Smooth muscle cell (in vitro differentiated cells): ENCODE measurements around the gene EEF2K. TPM values are rescaled to one million over a fixed set of nuclear protein-coding genes. Genes with fewer than 3 reads are reported as not detected.

Experiments used
- DNase-seq: peaks from one replicate; lab custom pipeline; 2025; ENCODE audit not compliant: unreplicated experiment; lab: John Stamatoyannopoulos, UW
- H2AFZ ChIP-seq: fragments of 200-600 bp; sonication (generic); 2 replicates; pipeline ENCODE4 v1.6.0; 2016; ENCODE audit warnings: antibody characterized with exemption, low read depth, mild to moderate bottlenecking
- H3F3A ChIP-seq: fragments of 200-600 bp; sonication (generic); 2 replicates; pipeline ENCODE4 v1.6.0; 2017; ENCODE audit warnings: antibody characterized with exemption, low read depth
- H3K27ac ChIP-seq: fragments of 200-600 bp; sonication (generic); 2 replicates; pipeline ENCODE4 v1.5.1; 2016; ENCODE audit warnings: low read depth, mild to moderate bottlenecking
- H3K27me3 ChIP-seq: fragments of 200-600 bp; sonication (generic); 2 replicates; pipeline ENCODE4 v1.6.1; 2016; ENCODE audit warnings: low read depth, mild to moderate bottlenecking
- H3K36me3 ChIP-seq: fragments of 200-600 bp; sonication (generic); 2 replicates; pipeline ENCODE4 v1.5.1; 2016; ENCODE audit warnings: low read depth
- H3K4me1 ChIP-seq: fragments of 200-600 bp; sonication (generic); 2 replicates; pipeline ENCODE4 v1.5.1; 2016; ENCODE audit warnings: low read depth
- H3K4me2 ChIP-seq: fragments of 200-600 bp; sonication (generic); 2 replicates; pipeline ENCODE4 v1.6.0; 2016; ENCODE audit warnings: mild to moderate bottlenecking
- H3K4me3 ChIP-seq: fragments of 200-600 bp; sonication (generic); 2 replicates; pipeline ENCODE4 v1.5.1; 2016; ENCODE audit warnings: mild to moderate bottlenecking
- H3K79me2 ChIP-seq: fragments of 200-600 bp; sonication (generic); 2 replicates; pipeline ENCODE4 v1.6.0; 2016; ENCODE audit warnings: low read depth, mild to moderate bottlenecking
- H3K9ac ChIP-seq: fragments of 200-600 bp; sonication (generic); 2 replicates; pipeline ENCODE4 v1.6.0; 2016; ENCODE audit warnings: low read depth
- H3K9me3 ChIP-seq: fragments of 200-600 bp; sonication (generic); replicated peaks from 2 replicates; pipeline ENCODE4 v1.5.1; 2016; ENCODE audit warnings: low read depth
- H4K20me1 ChIP-seq: fragments of 200-600 bp; sonication (generic); 2 replicates; pipeline ENCODE4 v1.6.0; 2016; ENCODE audit warnings: low read depth
- WGBS: methylation state at CpG from one replicate; pipeline ENCODE4 v1.1.7; 2016; ENCODE audit warnings: low lambda C conversion rate; 5-methylcytosine and 5-hydroxymethylcytosine counted together
- polyA plus RNA-seq: library from polyadenylated mRNA; unstranded; fragments of >200 nt; fragmentation: Nextera tagmentation; extraction: Ambion mirVana; gene quantifications from 2 replicates; pipeline ENCODE4 v1.2.1, GENCODE V29; 2016
- total RNA-seq: library from RNA; depleted of rRNA; stranded (reverse); fragments of >200 nt; gene quantifications from 2 replicates; pipeline ENCODE4 v1.2.3, GENCODE V29; 2014
- TF ChIP-seq, protein P1 (sequence below): fragments of 200-600 bp; sonication (generic); IDR thresholded peaks from 2 replicates; pipeline ENCODE4 v1.5.1; 2017; ENCODE audit warnings: borderline replicate concordance, mild to moderate bottlenecking, antibody characterized with exemption; ENCODE audit not compliant: insufficient read depth, poor library complexity, severe bottlenecking

Gene EEF2K
- total and polyA plus RNA-seq, 2 experiments from 2014 or later: 8.7 to 12.8 TPM

DNA sequence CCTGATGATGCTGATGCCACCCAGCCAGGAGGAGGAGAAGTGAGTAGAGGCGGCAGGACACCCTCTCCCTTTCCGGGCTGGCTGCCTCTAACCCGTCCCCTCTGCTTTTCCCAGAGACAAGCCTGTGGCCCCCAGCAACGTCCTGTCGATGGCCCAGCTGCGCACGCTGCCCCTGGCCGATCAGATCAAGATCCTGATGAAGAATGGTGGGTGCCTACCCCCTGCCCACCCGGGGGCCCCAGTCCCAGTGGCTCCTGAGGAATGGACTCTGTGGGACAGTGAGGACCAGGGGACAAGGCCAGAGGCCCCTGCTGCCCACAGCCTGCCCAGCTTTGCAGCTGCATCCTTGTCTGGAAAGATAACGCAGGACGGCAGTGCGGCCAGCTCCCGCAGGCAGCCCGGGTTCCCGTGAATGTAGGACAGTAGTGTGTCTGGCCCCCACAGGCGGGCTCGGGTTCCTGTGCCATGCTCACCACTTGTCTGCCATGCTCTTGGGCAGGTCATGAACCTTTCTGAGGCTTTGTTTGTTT lies 111.0 kb downstream of the EEF2K start:
- TF ChIP-seq, protein P1, sequence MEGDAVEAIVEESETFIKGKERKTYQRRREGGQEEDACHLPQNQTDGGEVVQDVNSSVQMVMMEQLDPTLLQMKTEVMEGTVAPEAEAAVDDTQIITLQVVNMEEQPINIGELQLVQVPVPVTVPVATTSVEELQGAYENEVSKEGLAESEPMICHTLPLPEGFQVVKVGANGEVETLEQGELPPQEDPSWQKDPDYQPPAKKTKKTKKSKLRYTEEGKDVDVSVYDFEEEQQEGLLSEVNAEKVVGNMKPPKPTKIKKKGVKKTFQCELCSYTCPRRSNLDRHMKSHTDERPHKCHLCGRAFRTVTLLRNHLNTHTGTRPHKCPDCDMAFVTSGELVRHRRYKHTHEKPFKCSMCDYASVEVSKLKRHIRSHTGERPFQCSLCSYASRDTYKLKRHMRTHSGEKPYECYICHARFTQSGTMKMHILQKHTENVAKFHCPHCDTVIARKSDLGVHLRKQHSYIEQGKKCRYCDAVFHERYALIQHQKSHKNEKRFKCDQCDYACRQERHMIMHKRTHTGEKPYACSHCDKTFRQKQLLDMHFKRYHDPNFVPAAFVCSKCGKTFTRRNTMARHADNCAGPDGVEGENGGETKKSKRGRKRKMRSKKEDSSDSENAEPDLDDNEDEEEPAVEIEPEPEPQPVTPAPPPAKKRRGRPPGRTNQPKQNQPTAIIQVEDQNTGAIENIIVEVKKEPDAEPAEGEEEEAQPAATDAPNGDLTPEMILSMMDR: no peak
- Histone ChIP-seq H3K9me3 (no peaks in the 10 kb centered on the region), H3K79me2 (no peaks in the 10 kb centered on the region), H3K4me1 (no peaks in the 10 kb centered on the region), H3K27me3 (no peaks in the 10 kb centered on the region), H2AFZ (no peak overlapping the region), H3K36me3 (no peaks in the 10 kb centered on the region), H3F3A (no peaks in the 10 kb centered on the region), H4K20me1 (peaks cover 16% of the 10 kb centered on the region), H3K9ac (no peak overlapping the region), H3K4me3 (no peak overlapping the region), H3K4me2 (no peak overlapping the region), H3K27ac (no peak overlapping the region)
- no peak for DNase-seq
- 99% methylated on average over 17 of the region's 17 CpGs for WGBS

DNA sequence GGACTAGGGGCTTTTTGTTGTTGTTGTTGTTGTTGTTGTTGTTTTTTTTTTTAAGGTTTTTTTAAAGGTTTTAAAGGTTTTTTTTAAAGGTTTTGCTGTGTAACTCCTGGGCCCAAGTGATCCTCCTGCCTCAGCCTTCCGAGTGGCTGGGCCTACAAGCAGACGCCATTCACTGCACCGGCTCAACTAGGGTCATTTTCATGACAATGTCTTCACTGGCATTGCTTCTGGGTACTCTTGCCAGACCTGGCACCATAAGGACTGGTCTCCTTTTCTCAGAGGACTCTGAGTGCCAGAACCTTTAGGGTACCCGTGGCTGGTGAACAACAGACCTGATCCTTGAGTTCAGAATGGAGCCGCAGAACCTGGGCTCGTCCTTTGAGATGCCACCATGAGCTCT lies 111.5 kb downstream of the EEF2K start:
- H3K79me2 ChIP-seq: no peaks in the 10 kb centered on the region
- H3K27ac ChIP-seq: no peak overlapping the region
- no peak overlapping the region for H2AFZ ChIP-seq
- no peaks in the 10 kb centered on the region for H3F3A ChIP-seq
- no peaks in the 10 kb centered on the region for H3K36me3 ChIP-seq
- no peak overlapping the region for H3K4me2 ChIP-seq
- H3K9me3 ChIP-seq: no peaks in the 10 kb centered on the region
- no peak overlapping the region for H3K9ac ChIP-seq
- no peaks in the 10 kb centered on the region for H3K4me1 ChIP-seq
- peaks cover 21% of the 10 kb centered on the region for H4K20me1 ChIP-seq
- no peak overlapping the region for H3K4me3 ChIP-seq
- no peaks in the 10 kb centered on the region for H3K27me3 ChIP-seq
- WGBS: 94% methylated on average over 6 of the region's 6 CpGs
- TF ChIP-seq, protein P1: no peak
- DNase-seq: no peak

DNA sequence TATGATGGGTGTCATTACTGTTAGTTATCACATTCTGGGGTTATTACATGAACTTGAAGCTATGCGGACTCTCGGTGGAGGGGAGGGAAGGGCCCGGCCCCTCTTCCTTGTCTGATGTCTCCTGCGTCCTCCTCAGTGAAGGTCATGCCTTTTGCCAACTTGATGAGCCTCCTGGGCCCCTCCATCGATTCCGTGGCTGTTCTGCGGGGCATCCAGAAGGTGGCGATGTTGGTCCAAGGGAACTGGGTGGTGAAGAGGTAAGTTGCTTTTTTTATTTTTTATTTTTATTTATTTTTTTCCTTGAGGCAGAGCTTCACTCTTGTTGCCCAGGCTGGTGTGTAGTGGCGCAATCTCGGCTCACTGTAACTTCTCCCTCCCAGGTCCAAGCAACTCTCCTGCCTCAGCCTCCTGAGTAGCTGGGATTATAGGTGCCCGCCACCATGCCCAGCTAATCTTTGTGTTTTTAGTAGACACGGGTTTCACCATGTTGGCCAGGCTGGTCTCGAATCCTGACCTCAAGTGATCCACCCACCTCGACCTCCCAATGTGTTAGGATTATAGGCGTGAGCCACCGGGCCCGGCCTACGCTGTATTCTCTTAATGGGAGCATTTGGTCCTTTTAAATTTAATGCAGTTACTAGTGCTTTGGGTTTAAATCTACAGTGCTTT lies 112.7 kb downstream of the EEF2K start:
- no peaks in the 10 kb centered on the region for H3K79me2 ChIP-seq

More for the DNA sequence above, 112.7 kb downstream of the EEF2K start:
- Histone ChIP-seq H3K9me3 (no peaks in the 10 kb centered on the region), H3K4me1 (no peaks in the 10 kb centered on the region), H2AFZ (no peak overlapping the region), H3K27me3 (no peaks in the 10 kb centered on the region), H3K9ac (no peak overlapping the region), H3K27ac (no peak overlapping the region), H4K20me1 (peaks cover 28% of the 10 kb centered on the region), H3K4me3 (no peak overlapping the region), H3K4me2 (no peak overlapping the region), H3F3A (no peaks in the 10 kb centered on the region), H3K36me3 (no peaks in the 10 kb centered on the region)
- WGBS: 92% methylated on average over 18 of the region's 18 CpGs
- TF ChIP-seq, protein P1: peak; percentile 48
- DNase-seq: no peak
